ENCODE data around the gene ATP11A.
"Not testable (repeated sequence)": the region's sequence is repeated elsewhere in the genome, so short reads cannot be mapped to it uniquely, and the experiment has no call there.

ATP11A gene

GRCh38 chr13:112884700-112885099, 194.9 kb downstream of the ATP11A start:
- not testable (repeated sequence) for DNase-seq

DNA sequence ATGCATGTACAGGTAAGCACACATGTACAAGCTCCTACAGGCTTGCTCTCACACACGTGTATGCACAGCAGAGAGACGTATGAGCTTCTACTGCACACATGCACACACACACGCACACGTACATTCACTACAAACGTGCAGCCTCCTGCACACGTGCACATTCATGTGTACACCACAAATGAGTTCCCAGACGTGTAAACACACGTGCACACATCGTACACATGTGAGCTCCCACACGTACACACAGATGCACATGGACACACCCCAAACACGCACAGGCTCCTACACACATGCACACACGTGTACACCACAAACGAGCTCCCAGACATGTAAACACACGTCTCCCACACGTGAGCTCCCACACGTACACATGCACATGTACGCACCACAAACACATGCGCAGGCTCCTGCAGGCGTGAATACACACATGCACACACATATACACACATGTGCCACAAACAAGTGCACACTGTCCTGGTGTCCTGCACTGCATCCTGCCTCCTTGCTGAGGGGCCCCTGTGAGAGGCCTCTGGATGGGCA, 195.5 kb downstream of the ATP11A start:
- no peak for DNase-seq

DNA sequence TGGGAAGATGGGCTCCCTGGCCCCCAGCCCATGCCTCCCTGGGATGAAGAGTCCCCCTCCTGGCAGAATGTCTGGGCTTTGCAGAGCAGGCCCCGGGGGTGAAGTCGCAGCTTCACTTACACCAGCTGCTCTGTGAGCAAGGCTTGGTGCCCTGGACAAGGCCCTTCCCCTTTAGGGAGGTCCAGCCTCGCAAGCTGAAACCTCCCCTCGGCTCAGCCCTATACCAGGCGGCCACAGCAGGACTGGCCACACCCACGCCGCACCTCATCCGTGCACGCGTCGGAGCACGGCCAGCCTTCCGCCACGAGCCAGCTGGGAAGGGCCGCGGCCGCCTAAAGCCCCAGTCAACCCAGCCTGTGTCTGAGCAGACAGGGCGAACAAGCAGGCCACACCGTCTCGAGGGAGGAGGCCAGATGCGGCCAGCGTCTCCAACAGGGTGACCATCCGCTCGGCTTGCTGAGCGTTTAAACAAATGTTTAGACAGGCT, 196.0 kb downstream of the ATP11A start:
- no peak for DNase-seq

GRCh38 chr13:112887151-112887550, 197.3 kb downstream of the ATP11A start:
- no peak for DNase-seq

DNA sequence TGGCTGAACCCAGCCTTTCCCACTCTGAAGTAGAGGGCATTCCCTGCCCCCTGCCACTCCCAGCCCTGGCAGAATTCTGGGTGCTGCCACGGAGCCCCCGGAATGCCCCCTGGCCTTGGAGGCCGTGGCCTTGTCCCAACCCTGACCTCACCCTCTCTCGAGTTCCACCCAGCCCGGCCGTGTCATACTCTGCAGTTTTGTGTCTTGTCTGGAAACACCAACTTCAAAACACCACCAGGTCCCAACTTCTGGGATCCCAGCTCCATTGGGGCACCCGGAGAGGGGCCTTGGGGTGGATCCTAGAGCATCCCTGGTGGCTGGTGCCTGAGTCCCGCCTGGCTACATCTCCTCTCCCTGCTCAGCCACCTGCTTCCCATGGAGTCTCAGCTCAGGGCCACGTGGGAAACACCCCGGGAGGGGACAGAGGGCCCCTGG, 197.7 kb downstream of the ATP11A start:
- no peak for DNase-seq

DNA sequence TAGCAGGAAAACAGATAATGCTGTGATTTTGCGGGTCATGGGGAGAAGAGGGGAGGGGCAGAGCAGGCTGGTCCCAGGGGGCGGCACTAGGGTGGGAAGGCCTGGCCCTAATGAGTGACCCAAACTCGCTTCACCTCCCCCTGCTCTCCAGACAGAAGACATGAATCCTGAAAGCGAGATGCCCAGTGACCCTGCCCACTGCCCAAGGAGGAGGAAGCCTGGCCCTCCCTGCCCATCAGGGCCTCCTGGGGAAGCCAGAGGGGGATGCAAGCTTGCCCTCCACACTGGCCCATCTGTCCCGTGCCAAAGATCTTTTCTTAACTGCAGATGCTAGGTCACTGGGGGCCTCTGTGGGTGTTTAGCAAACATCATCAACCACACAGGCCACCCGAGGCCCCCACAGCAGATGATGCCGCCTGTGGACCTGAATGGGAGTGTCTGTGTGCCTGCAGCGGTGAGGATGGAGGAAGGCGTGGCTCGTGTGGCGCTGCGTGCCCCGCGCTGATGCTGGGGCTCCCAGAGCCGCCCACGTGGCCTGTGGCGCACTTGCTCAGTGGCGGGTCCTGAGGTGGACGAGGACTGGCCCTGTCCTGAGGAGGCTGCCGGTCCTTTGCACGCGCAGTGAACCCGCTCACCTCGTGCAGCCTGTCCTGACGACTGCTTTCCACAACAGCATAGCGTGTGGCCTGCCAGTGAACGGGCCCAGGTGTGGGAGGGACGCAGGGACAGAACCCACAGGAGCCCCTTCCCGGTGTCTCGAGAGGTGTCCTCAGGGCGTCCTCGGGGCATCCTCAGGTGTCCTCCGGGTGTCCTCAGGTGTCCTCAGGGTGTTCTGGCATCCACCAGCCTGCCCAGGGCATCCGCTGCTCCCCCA, 198.6 kb downstream of the ATP11A start:
- no peak for DNase-seq

GRCh38 chr13:112889351-112890290, 199.8 kb downstream of the ATP11A start:
- DNase-seq: no peak

DNA sequence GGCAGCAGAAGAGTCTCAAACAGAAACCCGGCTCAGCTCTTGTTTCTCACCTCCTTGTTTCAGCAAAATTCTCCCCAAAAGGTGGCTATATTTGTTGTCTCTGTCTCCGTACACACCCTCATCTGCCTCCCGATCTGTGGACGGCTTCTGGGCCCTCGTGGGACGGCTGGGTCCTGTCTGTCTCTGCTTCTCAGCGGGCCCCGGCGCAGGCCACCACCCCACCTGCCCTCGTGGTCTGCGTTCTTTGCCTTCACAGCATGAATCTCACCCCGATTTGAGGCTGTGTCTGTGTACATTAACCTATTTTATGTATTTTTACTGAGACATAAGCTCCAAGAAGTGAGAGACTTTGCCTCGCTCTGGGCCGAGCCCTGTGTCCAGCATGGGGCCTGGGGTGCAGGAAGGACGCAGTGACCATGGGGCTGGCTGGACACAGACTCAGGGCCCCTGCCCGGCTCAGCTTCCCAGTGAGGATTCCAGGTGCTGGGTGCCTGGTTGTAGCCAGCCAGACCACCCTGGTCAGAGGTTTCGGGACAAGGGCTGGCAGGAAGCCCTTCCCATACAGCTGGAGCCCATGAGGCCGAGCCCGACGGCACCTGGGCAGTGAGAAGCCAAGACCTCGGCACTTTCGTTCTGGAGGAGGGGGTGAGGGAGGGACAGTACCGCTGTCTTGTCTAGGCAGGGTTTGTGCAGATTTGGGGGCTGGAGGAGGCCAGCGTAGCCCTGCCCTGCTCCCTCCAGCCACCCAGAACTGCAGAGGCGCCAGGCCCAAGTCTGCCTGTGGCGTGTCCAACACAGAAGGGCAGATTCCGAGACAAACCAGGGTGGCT, 200.7 kb downstream of the ATP11A start:
- no peak for DNase-seq

DNA sequence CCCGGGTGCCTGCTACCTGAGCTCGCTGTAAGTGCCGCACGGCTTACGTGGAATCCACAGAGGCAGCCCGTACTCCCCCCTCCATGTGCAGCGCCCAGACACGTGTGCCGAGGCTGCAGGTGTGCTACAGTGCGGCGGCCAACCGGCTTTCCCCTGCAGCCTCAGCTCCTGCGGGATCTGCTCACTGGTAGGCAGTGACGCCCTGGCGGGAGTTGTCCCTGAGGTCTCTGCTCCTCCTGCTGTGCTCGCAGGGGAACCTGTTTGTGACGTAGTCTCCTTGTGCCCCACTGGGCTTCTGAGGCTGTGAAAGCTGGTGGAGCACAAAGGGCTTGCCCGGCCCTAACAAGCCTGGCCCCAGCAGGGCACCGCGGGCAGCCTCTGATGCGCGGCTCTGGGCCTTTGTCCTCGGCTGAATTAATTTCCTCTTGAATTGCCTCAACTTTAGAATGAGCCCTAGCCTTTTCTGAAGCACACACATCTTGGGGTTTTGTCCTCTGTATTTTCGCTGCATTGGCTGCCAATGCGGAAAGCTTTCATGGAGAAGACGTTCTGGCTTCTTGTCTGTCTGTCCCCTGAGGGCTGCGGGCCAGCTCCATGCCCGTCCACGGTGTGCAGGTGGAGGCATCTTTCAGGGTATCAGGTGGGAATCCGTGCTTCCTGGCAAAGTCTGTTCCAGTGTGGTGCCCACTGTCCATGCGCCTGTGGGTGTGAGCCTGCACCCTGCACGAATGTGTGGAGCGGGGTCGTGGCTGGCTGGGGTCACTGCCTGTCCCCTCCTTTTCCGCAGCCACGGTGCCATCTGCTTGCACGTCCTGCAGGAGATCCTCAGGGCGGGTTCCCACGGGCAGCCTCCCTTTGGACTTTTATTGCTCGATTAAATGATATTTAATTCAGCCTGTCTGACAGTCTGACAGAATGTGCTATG, 201.9 kb downstream of the ATP11A start:
- DNase-seq: no peak

DNA sequence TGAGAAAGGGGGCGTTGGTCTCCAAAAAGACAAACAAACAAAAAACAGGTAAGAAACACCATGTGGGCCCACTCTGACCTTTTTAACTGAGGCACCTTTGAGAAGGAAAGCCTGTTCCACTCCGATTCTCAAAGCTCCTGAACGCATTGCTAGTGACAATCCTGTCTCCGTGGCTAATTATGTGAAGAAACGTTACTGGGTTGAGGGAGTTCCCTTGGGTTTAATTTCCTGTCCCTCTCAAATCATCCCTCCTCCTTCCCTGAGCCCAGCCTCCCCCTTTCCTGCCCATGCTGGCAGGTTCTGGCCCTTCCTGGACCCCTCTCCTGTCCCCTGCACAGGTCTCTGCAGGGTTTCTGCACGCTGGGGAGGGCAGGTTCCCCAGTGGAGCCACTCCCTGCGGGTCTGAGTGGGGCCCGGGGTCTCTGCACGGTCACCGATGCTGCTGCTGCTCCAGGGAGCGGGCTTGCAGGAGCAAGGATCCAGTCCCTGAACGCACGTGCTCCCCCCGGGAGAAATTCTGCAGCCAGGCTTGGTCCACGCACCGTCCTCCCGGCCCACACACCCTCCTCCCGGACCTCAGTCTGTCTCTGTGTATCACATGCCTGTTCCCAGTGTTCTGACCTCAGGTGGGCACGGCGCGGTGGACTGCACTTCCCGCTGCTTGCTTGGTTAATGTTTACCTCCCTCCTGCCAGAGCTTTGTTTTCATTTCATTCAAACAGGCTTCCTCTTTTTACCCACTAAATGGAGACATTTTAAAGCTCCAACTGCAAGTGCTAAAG, 202.8 kb downstream of the ATP11A start:
- DNase-seq: no peak

DNA sequence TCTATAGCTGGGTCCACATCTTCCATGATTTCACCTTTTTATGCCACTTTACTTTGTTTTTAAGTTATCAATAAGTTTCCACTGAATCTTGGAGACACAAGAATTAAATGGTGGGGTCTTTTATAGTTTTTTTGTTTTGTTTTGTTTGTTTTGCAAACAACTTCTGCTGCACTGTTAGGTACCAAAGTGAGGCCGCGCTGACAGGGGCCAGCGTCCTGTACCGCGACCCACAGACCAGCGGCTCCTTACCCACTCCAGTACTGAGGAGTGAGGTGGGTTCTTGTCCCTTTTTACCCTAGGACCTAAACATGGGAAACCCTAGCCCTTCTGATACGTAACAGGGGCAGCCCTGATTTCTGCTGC, 203.3 kb downstream of the ATP11A start:
- no peak for DNase-seq

DNA sequence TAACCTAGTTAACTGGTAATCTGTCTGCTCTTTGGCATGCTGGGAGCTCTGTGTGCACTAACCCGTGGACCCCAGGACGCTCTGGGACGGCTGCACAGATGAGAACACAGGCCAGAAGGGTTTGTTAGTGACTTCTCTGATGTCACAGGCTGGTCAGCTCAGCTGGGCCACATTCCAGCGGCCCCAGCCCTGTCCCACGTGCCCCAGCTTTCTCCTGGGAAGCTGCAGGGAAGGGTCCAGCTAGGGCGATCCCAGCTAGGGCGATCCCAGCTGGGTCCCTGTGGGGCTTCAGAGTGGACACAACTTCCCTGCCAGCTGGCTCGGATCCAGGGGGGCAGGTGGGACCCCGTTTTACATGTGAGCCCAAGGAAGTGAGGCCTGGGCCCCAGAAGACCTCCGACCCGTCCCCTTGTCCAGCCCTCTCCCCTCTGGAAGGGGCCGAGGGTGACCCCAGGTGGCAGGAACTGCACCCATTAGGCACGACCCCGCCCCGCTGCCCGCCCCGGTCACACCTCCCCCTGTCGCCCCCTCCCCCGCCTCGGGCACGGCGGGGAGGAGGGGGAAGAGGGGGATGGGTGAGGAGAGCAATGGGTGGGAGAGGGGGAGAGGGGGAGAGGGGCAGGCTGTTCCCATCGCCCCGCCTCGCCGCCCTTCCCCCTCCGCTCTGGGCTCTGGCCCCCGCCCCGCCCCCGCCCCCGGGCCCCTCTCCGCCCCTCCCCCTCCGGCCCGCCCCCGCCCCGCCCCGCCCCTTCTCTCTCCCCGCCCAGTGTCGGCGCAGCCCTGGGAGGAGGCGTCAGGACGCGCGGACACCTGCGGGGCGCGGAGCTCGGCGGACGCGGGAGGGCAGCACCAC, 204.0 kb downstream of the ATP11A start:
- no peak for DNase-seq

GRCh38 chr13:112894423-112894672, 204.5 kb downstream of the ATP11A start:
- no peak for DNase-seq

GRCh38 chr13:112894673-112895481, 205.0 kb downstream of the ATP11A start:
- DNase-seq: no peak

DNA sequence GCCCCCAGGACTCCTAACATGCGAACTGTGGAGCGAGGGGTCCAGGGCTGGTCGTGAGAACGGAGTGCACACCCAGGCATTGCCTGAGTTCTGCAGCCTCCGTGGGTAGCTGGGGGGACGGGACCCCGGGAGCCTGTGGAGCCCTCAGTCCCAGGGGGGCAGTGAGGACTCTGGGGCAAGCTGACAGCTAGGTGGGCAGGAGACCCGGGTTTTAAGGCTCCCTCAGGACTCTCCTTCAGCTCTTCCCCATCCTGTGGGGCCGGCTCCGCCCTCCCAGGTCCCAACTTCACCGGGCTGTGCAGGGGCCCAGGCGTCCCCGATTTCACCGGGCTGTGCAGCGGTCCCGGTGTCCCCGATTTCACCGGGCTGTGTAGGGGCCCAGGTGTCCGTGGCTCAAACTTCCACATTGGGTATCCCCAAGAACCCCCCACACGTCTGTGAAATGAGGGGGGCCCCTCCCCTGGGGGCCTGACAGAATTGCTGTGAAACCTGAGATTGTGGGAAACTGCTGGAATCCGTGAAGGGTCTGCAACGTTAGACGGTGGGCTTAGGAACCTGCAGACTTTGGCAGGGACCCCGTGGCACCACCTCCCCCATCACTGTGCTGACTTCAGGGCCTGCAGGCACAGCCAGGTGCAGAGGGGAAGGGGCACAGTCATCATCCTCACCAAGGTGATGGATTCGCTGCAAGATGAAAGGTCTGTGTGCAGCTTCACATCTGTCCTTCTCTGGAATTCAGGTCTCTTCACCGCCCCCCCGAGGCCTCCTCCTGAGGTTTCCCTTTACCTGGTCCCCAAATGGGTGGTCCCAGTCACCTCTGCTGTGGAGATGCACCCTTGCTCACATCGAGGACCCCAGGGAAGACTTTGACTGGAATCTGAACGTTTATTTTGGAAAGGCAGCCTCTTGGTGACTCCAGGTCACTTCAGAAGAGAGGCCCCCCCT, 206.0 kb downstream of the ATP11A start:
- DNase-seq: no peak

- no peak for DNase-seq
Measured at GRCh38 chr13:112896736-112897602, 207.1 kb downstream of the ATP11A start.

GRCh38 chr13:112897603-112897955, 207.7 kb downstream of the ATP11A start:
- DNase-seq: no peak

Measured in activated CD4-positive, alpha-beta T cell treated with anti-CD3 and anti-CD28 coated beads, Interleukin-2, amount 50 U/mL, for 4 hours (primary cell).